Body of pancreas (tissue), 4 donors: ENCODE measurements around the gene PIK3CB.

ENCODE experiments used
- CTCF ChIP-seq, 7 experiments: fragments of 450-650 bp in 4 of 7; fragments of 200-600 bp in 3 of 7; sonication (generic) in 3 of 7; IDR thresholded peaks; one replicate each; pipeline ENCODE4 v1.5.1; 2016 to 2019; ENCODE audit warnings: antibody characterized with exemption in 7 of 7
- POLR2A ChIP-seq, 3 donors: fragments of 450-650 bp; IDR thresholded peaks; one replicate each; pipeline ENCODE4 v1.6.1; 2016; ENCODE audit warnings: antibody characterized with exemption in 3 of 3, mild to moderate bottlenecking in 2 of 3

DNA sequence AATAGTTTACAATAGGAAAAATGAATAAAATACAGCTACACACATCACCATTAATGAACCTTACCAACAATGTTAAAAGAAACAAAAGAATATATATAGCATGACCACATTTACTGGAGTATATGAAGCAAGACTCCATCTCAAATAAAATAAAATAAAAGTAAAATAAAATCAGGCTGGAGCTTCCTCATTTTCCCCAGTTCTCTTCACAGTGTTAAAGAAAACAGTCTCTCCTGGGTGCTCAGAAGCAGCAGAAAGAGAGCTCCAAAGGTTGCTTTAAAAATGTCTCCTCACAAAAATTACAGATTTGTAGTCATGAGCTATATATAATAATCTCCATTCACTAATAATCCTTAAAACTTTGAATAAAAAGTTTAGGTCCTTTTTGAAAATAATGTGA lies 48.8 kb downstream of the PIK3CB start:
- no peak for TF ChIP-seq CTCF (IDR thresholded peaks at IDR 0.05)
- TF ChIP-seq POLR2A (IDR thresholded peaks at IDR 0.05): no peak
